ENCODE data around the gene MYT1.

DNA sequence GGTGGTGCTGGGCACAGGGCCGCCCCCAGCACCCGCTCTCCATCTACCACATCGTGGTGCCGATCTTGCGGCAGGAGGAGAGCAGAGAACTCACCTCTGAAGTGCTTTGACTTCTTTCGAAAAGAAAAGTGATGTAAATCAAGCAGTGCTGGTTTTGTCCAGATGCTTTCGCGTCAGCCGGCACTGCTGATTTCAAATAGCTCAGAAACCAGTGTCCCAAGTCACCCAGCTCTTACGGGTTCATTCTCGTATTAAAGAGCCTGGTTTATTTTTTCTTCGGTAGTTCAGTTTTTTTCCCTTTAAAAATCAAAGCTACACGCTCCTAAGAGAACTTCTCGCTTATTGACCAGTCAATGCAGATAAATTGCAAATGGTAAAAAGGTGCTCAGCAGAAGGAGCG, 32.1 kb downstream of the MYT1 start:
- TF ChIP-seq, protein P1, sequence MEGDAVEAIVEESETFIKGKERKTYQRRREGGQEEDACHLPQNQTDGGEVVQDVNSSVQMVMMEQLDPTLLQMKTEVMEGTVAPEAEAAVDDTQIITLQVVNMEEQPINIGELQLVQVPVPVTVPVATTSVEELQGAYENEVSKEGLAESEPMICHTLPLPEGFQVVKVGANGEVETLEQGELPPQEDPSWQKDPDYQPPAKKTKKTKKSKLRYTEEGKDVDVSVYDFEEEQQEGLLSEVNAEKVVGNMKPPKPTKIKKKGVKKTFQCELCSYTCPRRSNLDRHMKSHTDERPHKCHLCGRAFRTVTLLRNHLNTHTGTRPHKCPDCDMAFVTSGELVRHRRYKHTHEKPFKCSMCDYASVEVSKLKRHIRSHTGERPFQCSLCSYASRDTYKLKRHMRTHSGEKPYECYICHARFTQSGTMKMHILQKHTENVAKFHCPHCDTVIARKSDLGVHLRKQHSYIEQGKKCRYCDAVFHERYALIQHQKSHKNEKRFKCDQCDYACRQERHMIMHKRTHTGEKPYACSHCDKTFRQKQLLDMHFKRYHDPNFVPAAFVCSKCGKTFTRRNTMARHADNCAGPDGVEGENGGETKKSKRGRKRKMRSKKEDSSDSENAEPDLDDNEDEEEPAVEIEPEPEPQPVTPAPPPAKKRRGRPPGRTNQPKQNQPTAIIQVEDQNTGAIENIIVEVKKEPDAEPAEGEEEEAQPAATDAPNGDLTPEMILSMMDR (IDR thresholded peaks at IDR 0.05; ENCODE audit: insufficient read depth, low read length), result no peak
- TF ChIP-seq POLR2AphosphoS5 (IDR thresholded peaks at IDR 0.05; ENCODE audit: low read depth), result no peak
- TF ChIP-seq, protein P2, sequence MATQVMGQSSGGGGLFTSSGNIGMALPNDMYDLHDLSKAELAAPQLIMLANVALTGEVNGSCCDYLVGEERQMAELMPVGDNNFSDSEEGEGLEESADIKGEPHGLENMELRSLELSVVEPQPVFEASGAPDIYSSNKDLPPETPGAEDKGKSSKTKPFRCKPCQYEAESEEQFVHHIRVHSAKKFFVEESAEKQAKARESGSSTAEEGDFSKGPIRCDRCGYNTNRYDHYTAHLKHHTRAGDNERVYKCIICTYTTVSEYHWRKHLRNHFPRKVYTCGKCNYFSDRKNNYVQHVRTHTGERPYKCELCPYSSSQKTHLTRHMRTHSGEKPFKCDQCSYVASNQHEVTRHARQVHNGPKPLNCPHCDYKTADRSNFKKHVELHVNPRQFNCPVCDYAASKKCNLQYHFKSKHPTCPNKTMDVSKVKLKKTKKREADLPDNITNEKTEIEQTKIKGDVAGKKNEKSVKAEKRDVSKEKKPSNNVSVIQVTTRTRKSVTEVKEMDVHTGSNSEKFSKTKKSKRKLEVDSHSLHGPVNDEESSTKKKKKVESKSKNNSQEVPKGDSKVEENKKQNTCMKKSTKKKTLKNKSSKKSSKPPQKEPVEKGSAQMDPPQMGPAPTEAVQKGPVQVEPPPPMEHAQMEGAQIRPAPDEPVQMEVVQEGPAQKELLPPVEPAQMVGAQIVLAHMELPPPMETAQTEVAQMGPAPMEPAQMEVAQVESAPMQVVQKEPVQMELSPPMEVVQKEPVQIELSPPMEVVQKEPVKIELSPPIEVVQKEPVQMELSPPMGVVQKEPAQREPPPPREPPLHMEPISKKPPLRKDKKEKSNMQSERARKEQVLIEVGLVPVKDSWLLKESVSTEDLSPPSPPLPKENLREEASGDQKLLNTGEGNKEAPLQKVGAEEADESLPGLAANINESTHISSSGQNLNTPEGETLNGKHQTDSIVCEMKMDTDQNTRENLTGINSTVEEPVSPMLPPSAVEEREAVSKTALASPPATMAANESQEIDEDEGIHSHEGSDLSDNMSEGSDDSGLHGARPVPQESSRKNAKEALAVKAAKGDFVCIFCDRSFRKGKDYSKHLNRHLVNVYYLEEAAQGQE (IDR thresholded peaks at IDR 0.05; ENCODE audit: insufficient replicate concordance, low read depth), result no peak
- TF ChIP-seq GABPA (IDR thresholded peaks at IDR 0.05; ENCODE audit: low read depth), result no peak
- TF ChIP-seq SPI1 (IDR thresholded peaks at IDR 0.05; ENCODE audit: borderline replicate concordance, low read depth), result no peak
